ENCODE data around the gene PHGDH. TPM values are rescaled to one million over a fixed set of nuclear protein-coding genes. Genes with fewer than 3 reads are reported as not detected.

Gene PHGDH
- total RNA-seq, 1 experiment from 2014 or later, result 592 TPM

DNA sequence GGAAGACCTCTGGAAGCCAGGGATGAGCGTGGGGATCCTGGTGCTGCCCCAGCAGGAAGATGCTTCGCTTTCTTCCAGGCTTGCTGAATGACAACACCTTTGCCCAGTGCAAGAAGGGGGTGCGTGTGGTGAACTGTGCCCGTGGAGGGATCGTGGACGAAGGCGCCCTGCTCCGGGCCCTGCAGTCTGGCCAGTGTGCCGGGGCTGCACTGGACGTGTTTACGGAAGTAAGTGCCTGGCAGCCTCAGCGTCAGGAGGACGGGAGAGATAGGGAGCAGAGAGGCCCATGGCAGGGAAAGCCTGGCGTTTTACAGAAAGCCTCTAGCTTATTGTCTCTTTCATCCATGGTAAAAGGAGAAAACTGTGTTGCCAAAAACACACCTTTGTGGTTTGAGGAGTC is 23.5 kb downstream of the PHGDH start:
- Mint-ChIP-seq H3K9me3 (no peaks in the 10 kb centered on the region), H3K27ac (no peak overlapping the region), H3K4me1 (no peaks in the 10 kb centered on the region), H3K27me3 (ENCODE audit: low read depth) (no peaks in the 10 kb centered on the region), H3K36me3 (peaks cover 90% of the 10 kb centered on the region), H3K4me3 (no peak overlapping the region)
- POLR2A ChIA-PET, result no interaction called here
- CTCF ChIA-PET, result interaction anchor here (1.7 kb wide), 1 partner anchor 88 kb away, joined by 4 read pairs; no protein-coding TSS in a partner anchor
- no peak for DNase-seq (ENCODE audit: low spot score)
- TF ChIP-seq ZNF532 (CRISPR knock-in tag; IDR thresholded peaks at IDR 0.05; ENCODE audit: borderline replicate concordance) (no peak), IRF2 (CRISPR knock-in tag; IDR thresholded peaks at IDR 0.05; ENCODE audit: borderline replicate concordance, low read depth) (no peak), ZNF138 (CRISPR knock-in tag; conservative IDR thresholded peaks at IDR 0.05) (no peak), ZNF317 (CRISPR knock-in tag; IDR thresholded peaks at IDR 0.05; ENCODE audit: borderline replicate concordance, low read depth) (no peak), ZNF396 (CRISPR knock-in tag; IDR thresholded peaks at IDR 0.05; ENCODE audit: borderline replicate concordance) (no peak), RELA (CRISPR knock-in tag; IDR thresholded peaks at IDR 0.05; ENCODE audit: borderline replicate concordance) (no peak), ZNF121 (CRISPR knock-in tag; IDR thresholded peaks at IDR 0.05) (no peak), ATF1 (CRISPR knock-in tag; IDR thresholded peaks at IDR 0.05) (no peak), ZNF263 (CRISPR knock-in tag; IDR thresholded peaks at IDR 0.05; ENCODE audit: low read depth) (no peak)
- TF ChIP-seq, protein P1, sequence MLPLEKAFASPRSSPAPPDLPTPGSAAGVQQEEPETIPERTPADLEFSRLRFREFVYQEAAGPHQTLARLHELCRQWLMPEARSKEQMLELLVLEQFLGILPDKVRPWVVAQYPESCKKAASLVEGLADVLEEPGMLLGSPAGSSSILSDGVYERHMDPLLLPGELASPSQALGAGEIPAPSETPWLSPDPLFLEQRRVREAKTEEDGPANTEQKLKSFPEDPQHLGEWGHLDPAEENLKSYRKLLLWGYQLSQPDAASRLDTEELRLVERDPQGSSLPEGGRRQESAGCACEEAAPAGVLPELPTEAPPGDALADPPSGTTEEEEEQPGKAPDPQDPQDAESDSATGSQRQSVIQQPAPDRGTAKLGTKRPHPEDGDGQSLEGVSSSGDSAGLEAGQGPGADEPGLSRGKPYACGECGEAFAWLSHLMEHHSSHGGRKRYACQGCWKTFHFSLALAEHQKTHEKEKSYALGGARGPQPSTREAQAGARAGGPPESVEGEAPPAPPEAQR (CRISPR knock-in tag; IDR thresholded peaks at IDR 0.05), result no peak
- TF ChIP-seq, protein P2, sequence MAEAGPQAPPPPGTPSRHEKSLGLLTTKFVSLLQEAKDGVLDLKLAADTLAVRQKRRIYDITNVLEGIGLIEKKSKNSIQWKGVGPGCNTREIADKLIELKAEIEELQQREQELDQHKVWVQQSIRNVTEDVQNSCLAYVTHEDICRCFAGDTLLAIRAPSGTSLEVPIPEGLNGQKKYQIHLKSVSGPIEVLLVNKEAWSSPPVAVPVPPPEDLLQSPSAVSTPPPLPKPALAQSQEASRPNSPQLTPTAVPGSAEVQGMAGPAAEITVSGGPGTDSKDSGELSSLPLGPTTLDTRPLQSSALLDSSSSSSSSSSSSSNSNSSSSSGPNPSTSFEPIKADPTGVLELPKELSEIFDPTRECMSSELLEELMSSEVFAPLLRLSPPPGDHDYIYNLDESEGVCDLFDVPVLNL (CRISPR knock-in tag; IDR thresholded peaks at IDR 0.05; ENCODE audit: borderline replicate concordance, low read depth), result no peak
- TF ChIP-seq, protein P3, sequence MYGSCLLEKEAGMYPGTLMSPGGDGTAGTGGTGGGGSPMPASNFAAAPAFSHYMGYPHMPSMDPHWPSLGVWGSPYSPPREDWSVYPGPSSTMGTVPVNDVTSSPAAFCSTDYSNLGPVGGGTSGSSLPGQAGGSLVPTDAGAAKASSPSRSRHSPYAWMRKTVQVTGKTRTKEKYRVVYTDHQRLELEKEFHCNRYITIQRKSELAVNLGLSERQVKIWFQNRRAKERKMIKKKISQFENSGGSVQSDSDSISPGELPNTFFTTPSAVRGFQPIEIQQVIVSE (CRISPR knock-in tag; IDR thresholded peaks at IDR 0.05; ENCODE audit: borderline replicate concordance), result no peak
- ATAC-seq, result no peak

DNA sequence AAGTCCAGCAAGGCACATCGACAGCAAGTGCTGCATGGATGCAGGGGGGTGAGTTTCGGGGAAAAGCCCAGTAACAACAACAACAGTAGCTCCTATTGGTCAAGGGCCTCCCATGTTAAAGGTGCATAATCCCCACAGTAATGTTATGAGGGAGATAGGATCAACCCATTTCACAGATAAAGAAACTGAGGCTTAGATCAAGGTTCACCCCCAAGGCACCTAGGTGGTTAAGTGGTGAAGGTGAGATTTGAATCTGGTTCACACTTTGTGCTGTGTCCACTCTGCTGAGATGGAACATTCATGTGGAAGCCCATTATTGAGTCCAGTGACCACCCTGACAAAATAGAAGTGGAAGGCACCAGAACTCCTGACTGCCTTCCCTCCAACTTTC is 24.9 kb downstream of the PHGDH start:
- CTCF ChIA-PET, result no interaction called here
- ATAC-seq, result no peak
- no peaks in the 10 kb centered on the region for H3K27me3 Mint-ChIP-seq (ENCODE audit: low read depth)
- H3K9me3 Mint-ChIP-seq, result no peaks in the 10 kb centered on the region
- H3K27ac Mint-ChIP-seq, result no peak overlapping the region
- no peak for TF ChIP-seq ZNF425 (CRISPR knock-in tag; conservative IDR thresholded peaks at IDR 0.05)
- POLR2A ChIA-PET, result no interaction called here
- H3K4me3 Mint-ChIP-seq, result no peak overlapping the region
- no peaks in the 10 kb centered on the region for H3K4me1 Mint-ChIP-seq
- H3K36me3 Mint-ChIP-seq, result peaks cover 87% of the 10 kb centered on the region
- no peak for DNase-seq (ENCODE audit: low spot score)
